Measurements from ENCODE around the gene CPAMD8.
"Not testable (repeated sequence)": the region's sequence is repeated elsewhere in the genome, so short reads cannot be mapped to it uniquely, and the experiment has no call there.

Gene CPAMD8

GRCh38 chr19:16874978-16875299 is 151.7 kb downstream of the CPAMD8 start:
- not testable (repeated sequence) for DNase-seq (ENCODE audit: low read depth in 2 of 2)

DNA sequence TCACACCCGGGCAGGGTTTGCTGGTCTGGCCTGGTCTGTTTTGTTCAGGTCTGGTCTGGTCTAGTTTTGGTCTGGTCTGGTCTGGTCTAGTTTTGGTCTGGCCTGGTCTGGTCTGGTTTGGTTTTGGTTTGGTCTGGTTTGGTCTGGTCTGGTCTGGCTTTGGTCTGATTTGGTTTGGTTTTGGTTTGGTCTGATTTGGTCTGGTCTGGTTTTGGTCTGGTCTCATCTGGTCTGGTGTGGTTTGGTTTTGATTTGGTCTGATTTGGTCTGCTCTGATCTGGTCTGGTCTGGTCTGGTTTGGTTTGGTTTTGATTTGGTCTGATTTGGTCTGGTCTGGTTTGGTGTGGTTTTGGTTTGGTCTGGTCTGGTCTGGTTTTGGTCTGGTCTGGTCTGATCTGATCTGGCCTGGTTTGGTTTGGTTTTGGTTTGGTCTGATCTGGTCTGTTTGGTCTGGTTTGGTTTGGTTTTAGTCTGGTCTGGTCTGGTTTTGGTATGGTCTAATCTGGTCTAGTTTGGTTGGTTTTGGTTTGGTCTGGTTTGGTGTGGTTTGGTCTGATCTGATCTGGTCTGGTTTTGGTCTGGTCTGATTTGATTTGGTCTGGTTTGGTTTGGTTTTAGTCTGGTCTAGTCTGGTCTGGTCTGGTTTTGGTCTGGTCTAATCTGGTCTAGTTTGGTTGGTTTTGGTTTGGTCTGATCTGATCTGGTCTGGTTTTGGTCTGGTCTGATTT is 152.2 kb downstream of the CPAMD8 start:
- DNase-seq (ENCODE audit: low read depth in 2 of 2): no peak

GRCh38 chr19:16873594-16873993 is 153.0 kb downstream of the CPAMD8 start:
- no peak for DNase-seq (ENCODE audit: low read depth in 2 of 2)

DNA sequence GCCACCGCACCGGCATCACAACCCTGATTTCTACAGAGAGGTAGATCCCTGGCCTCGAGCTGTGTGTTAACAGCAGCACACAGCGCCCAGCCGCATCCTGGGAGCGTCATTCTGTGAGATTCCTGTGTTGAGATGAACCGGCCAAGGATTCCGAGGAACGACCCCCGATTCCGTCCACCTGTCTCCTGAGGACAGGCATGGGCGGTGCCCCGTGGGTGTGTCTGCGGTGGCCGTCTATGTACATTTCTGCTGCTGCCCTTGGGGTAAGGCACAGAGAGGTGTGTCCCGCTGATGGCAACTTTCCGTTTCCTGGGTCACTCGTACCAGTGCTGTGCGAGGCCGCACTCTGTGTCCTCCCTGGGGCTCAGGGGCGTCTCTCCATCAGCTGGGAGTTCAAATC is 153.9 kb downstream of the CPAMD8 start:
- no peak for DNase-seq (ENCODE audit: low read depth in 2 of 2)

- no peak for DNase-seq (ENCODE audit: low read depth in 2 of 2)
Observed at GRCh38 chr19:16871871-16872270, 154.7 kb downstream of the CPAMD8 start.

DNA sequence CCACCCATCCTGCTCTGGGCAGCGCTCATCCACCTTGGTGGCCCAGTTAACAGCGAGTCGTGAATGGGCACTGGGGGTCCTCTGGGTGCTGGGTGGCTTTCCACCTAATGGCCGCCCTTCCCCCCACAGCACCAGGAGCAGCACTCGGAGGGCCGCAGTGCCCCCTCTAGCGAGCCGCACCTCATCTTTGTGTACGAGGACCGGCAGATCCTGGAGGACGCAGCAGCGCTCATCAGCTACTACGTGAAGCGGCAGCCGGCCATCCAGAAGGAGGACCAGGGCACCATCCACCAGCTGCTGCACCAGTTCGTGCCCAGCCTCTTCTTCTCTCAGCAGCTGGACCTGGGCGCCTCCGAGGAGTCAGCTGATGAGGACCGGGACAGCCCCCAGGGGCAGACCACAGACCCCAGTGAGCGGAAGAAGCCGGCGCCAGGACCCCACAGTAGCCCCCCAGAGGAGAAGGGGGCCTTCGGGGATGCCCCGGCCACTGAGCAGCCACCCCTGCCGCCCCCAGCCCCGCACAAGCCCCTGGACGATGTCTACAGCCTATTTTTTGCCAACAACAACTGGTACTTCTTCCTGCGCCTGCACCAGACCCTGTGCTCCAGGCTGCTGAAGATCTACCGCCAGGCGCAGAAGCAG is 157.2 kb downstream of the CPAMD8 start:
- no peak for DNase-seq (ENCODE audit: low read depth in 2 of 2)

DNA sequence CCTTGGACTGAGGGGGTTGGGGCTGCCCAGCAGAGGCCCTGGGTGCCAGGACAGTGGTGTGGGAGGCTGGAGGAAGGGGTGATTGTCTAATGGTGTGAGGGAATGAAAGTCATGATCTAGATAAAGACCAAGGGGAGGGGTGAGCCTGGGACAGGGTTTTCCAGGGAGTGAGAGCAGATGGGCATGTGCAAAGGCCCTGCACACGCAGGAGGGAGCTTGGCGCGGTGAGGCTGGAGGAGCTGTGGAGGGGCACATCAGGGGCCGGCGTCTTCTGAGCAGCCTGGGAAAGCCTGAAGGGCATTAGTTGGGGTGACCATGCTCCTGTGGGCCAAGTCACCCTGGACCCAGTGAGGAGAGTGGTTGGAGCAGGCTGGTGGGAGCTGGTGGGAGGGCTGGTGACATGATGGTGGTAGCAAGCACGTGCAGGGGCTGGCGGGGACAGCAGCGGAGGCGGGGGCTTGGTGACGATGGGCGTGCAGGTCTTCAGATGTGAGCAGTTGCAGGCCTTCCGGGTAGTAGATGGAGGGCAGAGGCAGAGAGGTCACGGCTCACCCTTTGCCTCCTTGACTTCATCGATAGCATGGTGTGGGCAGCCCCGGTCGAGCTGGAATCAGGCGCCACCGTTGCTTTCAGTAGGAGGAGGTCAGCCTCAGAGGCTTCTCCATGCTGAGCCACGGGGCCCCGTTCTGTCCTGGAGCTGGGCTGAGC is 158.0 kb downstream of the CPAMD8 start:
- DNase-seq (ENCODE audit: low read depth in 2 of 2): no peak

- DNase-seq (ENCODE audit: low read depth in 2 of 2): no peak
Observed at GRCh38 chr19:16867211-16867610, 159.4 kb downstream of the CPAMD8 start.

- no peak for DNase-seq (ENCODE audit: low read depth in 2 of 2)
Observed at GRCh38 chr19:16862826-16863415, 163.7 kb downstream of the CPAMD8 start.

DNA sequence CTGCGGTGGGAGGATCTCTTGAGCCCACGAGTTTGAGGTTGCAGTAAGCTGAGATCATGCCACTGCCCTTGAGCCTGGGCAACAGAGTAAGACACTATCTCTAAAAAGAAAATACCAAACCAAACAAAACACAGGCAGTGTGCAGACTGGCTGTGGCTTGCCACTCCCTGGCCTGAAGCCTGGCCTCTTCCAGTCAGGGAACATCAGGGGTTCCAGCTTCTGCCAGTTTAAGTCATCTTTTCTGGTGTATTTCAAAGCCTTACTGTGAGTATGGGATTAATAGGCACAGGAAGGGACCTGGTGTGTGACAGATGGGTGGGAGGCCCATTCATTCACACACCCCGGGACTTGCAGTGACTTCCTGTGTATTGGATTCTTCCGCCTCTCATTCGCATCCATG is 164.8 kb downstream of the CPAMD8 start:
- no peak for DNase-seq (ENCODE audit: low read depth in 2 of 2)

GRCh38 chr19:16861011-16861410 is 165.6 kb downstream of the CPAMD8 start:
- DNase-seq (ENCODE audit: low read depth in 2 of 2): no peak

DNA sequence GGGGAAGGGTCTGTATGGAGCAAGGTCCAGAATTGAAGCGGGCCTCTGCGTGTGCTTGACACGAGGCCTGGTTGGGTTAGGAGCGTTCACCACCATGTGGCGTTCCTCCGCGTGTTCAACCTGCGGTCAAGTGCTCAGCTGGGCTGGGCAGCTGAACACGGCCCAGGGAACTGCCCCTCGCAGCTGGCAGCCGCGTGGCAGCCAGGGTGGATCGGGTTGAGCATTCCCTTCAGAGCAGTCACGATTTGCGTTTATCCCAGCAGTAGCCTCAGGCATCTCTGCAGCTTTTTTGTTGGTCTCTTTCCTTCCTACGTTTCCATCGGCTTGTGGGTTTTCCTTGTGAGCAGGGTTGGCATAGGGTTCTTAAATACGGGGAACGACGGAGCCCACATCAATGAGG is 166.5 kb downstream of the CPAMD8 start:
- no peak for DNase-seq (ENCODE audit: low read depth in 2 of 2)

- DNase-seq (ENCODE audit: low read depth in 2 of 2): no peak
Observed at GRCh38 chr19:16859626-16860025, 167.0 kb downstream of the CPAMD8 start.

DNA sequence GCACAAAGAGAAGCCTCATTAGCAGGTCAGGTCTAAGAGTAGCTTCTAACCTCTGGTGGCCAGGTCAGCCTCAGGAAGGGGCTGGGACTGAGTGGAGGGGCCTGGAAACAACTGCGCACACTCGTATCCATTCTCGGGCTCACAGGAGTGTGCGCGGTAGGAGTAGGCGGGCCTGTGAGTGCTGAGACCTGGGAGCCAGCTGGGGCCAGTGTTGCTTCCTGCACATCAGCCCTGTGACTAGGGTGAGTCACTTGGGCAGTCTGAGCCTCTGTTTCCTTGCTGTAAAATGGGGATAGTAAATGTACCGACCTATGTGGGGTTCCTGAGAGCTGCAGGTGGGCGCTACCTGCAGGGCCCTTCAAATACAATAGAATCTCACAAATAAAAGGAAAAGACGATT is 170.5 kb downstream of the CPAMD8 start:
- no peak for DNase-seq (ENCODE audit: low read depth in 2 of 2)

DNA sequence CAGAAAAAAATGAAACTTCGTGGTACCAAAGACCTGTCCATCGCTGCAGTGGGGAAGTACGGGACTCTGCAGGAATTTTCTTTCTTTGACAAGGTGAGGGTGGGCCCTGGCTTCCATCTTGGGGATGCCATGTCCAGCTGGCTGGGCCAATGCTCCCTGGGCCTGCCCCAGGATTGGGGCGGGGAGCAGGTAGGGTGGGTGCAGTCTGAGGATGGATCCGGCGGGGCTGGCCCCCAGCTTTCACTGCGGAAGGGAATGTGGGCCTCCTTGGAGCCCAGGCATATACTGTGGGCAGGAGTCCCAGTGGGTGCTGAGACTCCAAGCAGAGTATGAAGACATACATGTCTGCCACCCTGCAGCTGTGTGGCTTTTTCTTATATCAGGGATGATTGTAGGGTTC is 173.5 kb downstream of the CPAMD8 start:
- DNase-seq (ENCODE audit: low read depth in 2 of 2): no peak

- DNase-seq (ENCODE audit: low read depth in 2 of 2): no peak
Observed at GRCh38 chr19:16851031-16851712, 175.4 kb downstream of the CPAMD8 start.

GRCh38 chr19:16850133-16850532 is 176.5 kb downstream of the CPAMD8 start:
- DNase-seq (ENCODE audit: low read depth in 2 of 2): no peak

DNA sequence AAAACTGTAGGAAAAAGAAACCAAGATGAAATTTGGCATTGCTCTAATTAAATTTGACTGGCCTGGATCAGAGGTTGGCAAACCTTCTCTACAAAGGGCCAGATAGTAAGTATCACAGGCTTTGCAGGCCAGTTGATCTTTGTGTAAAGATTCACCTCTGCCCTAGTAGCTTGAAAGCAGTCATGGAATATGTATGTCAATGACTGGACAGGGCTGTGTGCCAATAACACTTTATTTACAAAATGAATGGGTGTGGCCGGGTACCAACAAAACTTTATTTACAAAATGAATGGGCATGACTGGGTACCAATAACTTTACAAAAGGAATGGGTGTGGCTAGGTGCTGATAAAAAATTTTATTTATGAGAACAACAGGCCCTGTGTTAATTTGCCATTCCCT is 177.4 kb downstream of the CPAMD8 start:
- DNase-seq (ENCODE audit: low read depth in 2 of 2): no peak

DNA sequence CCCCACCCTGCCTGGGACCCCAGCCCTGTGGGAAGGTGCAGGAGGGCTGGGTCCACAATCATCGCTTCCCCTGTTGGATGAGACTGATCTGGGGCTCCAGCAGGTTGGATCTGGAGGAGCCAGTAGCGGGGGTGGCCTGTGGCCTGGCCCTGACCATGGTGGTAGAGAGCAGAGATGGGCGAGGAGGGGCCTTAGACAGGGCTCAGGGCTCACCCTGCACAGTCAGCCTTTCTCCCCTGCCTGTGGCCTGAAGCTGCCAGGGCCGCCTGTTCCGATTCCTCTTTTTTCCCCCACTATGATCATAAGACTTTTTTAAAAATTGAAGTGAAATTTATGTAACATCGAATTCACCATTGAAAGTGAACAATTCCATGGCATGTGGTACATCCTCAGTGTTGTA is 179.2 kb downstream of the CPAMD8 start:
- DNase-seq (ENCODE audit: low read depth in 2 of 2): no peak

GRCh38 chr19:16846901-16847300 is 179.7 kb downstream of the CPAMD8 start:
- no peak for DNase-seq (ENCODE audit: low read depth in 2 of 2)
